ENCODE measurements around the gene PSD4.

Gene PSD4

DNA sequence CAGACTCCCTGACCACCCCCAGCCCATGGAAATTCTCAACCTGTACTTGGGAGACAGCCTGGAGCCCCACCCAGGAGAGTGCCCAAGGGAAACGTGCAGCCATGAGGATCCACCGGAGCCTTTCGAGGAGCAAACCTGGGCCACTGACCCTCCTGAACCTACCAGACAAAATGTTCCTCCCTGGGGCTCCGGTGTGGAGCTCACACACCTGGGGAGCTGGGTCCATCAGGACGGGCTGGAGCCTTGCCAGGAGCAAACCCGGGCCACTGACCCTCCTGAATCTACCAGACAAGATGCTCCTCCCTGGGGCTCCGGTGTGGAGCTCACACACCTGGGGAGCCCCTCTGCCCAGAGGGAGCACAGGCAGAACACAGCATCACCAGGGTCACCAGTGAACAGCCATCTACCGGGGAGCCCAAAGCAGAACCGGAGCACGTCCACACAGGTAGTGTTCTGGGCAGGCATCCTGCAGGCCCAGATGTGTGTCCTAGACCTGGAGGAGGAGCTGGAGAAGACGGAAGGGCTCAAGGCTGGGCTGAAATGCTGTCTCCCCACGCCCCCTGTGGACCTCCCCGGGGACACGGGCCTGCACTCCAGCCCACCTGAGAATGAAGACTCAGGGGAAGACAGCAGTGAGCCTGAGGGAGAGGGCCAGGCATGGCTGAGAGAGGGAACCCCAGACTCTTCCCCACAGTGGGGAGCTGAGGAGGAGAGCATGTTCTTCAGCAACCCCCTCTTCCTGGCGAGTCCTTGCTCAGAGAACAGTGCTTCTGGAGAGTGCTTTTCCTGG, 8.9 kb downstream of the PSD4 start:
- Histone ChIP-seq H3K9me3 (ENCODE audit: control insufficient read depth, low read length) (no peaks in the 10 kb centered on the region), H3K4me3 (ENCODE audit: low read length) (no peak overlapping the region), H3K36me3 (ENCODE audit: control insufficient read depth, insufficient read depth, low read length, severe bottlenecking) (no peaks in the 10 kb centered on the region), H3K4me1 (ENCODE audit: control insufficient read depth, insufficient read depth, low read length) (peaks cover 8% of the 10 kb centered on the region), H3K9ac (ENCODE audit: low read length) (no peak overlapping the region), H3K27me3 (replicated peaks; ENCODE audit: control insufficient read depth, insufficient read depth, low read length) (no peaks in the 10 kb centered on the region)
- DNase-seq (ENCODE audit: low read depth) = no peak

DNA sequence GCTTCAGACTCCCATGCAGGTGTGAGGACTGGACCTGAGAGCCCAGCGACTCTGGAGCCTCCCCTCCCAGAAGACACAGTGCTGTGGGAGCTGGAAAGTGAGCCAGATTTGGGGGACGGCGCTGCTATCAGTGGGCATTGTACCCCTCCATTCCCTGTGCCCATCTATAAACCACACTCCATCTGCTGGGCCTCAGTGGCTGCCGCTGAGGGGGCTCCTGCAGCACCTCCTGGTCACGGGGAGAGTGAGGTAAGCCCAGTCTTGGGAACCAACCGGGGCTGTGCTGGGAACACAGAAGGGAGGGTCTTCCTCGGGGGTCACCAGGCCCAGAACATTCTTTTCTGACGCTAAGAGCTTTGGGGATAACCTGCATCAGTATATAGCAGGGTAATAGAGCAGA, 9.5 kb downstream of the PSD4 start:
- Histone ChIP-seq H3K9me3 (ENCODE audit: control insufficient read depth, low read length) (no peaks in the 10 kb centered on the region), H3K4me3 (ENCODE audit: low read length) (no peak overlapping the region), H3K27me3 (replicated peaks; ENCODE audit: control insufficient read depth, insufficient read depth, low read length) (no peaks in the 10 kb centered on the region), H3K4me1 (ENCODE audit: control insufficient read depth, insufficient read depth, low read length) (peaks cover 8% of the 10 kb centered on the region), H3K36me3 (ENCODE audit: control insufficient read depth, insufficient read depth, low read length, severe bottlenecking) (no peaks in the 10 kb centered on the region), H3K9ac (ENCODE audit: low read length) (no peak overlapping the region)
- DNase-seq (ENCODE audit: low read depth) = no peak

DNA sequence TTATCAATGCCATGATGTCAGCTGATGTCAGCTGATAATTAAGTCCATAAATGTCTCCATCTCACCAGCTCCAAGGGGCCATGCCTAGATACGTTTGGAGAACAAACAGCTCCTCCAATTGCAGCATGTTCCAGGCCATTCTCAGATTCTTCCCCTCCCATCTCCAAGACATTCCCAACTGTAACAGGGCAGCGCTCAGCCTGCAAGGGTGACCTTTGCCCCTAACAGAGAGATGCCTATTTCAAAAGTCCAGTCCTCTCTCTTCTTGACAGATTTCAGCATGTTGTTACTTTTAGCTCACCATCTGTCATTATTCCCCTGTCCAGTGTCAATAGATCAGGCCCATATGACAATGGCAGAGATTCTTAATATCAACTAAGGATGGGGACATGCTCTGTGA, 9.9 kb downstream of the PSD4 start:
- Histone ChIP-seq H3K4me3 (ENCODE audit: low read length) (no peak overlapping the region), H3K4me1 (ENCODE audit: control insufficient read depth, insufficient read depth, low read length) (peaks cover 8% of the 10 kb centered on the region), H3K9me3 (ENCODE audit: control insufficient read depth, low read length) (no peaks in the 10 kb centered on the region), H3K27me3 (replicated peaks; ENCODE audit: control insufficient read depth, insufficient read depth, low read length) (no peaks in the 10 kb centered on the region), H3K36me3 (ENCODE audit: control insufficient read depth, insufficient read depth, low read length, severe bottlenecking) (no peaks in the 10 kb centered on the region), H3K9ac (ENCODE audit: low read length) (no peak overlapping the region)
- DNase-seq (ENCODE audit: low read depth) = no peak

DNA sequence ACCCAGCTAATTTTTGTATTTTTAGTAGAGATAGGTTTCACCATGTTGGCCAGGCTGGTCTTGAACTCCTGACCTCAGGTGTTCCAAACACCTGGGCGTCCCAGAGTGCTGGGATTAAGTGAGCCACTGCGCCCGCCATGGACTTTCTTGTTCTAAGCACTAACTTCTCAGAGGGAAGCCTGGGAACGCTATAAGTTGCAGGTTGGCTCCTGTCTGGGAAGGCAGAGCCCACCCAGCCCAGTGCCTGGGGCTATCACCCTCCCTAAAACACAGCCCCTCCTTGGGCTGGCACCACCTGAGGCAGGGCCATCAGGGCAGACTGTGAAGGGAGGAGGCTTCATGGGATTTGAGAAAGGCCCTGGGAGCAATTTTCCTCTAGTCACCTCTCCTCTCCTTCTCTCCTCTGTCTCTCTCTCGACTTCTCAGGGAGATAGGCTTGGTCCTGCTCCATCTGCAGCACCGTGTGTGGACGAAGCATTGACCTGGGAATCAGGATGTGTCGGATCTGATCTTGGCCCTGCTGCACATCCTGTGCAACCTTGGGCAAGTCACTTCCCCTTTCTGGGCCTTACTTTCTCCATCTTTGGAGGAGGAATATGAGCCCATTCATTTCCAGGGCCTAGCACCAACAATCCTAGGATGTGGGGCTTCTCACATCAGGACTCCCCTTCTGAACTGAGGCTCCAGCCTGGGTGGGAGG, 10.9 kb downstream of the PSD4 start:
- Histone ChIP-seq H3K9ac (ENCODE audit: low read length) (no peak overlapping the region), H3K9me3 (ENCODE audit: control insufficient read depth, low read length) (no peaks in the 10 kb centered on the region), H3K4me3 (ENCODE audit: low read length) (no peak overlapping the region)

DNA sequence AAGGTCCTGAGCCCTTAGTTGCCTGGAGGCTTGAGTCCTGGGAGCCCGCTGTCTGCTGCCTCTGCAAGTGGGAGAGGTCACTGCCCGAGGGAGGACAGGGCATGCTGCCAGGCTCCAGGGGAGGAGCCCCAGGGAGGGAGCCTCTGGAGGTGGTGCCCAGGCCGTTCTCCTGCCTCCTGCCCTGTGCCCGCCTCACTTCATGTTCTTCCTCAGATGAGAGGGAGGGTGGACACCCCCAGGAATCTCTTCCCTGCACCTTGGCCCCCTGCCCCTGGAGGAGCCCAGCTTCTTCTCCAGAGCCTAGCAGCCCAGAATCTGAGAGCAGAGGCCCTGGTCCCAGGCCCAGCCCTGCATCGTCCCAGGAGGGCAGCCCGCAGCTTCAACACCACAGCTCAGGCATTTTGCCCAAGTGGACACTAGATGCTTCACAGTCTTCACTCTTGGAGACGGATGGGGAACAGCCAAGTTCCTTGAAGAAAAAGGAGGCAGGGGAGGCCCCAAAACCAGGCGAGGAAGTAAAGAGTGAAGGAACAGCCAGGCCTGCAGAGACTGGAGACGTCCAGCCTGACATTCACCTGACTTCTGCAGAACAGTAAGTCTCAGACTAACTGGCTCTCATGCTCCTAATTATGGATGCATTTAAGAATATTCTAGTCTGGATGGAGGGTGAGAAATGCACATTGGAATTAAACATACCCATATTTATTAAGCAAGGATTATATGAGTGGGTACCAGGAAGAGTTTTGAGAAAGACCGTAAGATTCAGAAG, 12.1 kb downstream of the PSD4 start:
- H3K4me1 ChIP-seq (ENCODE audit: control insufficient read depth, insufficient read depth, low read length) = peaks cover 8% of the 10 kb centered on the region
- DNase-seq (ENCODE audit: low read depth) = no peak
- H3K4me3 ChIP-seq (ENCODE audit: low read length) = no peak overlapping the region
- no peak overlapping the region for H3K9ac ChIP-seq (ENCODE audit: low read length)
- H3K9me3 ChIP-seq (ENCODE audit: control insufficient read depth, low read length) = no peaks in the 10 kb centered on the region
- no peaks in the 10 kb centered on the region for H3K36me3 ChIP-seq (ENCODE audit: control insufficient read depth, insufficient read depth, low read length, severe bottlenecking)
- H3K27me3 ChIP-seq (replicated peaks; ENCODE audit: control insufficient read depth, insufficient read depth, low read length) = no peaks in the 10 kb centered on the region

More for the DNA sequence above, 10.9 kb downstream of the PSD4 start:
- Histone ChIP-seq H3K27me3 (replicated peaks; ENCODE audit: control insufficient read depth, insufficient read depth, low read length) (no peaks in the 10 kb centered on the region), H3K4me1 (ENCODE audit: control insufficient read depth, insufficient read depth, low read length) (peaks cover 8% of the 10 kb centered on the region), H3K36me3 (ENCODE audit: control insufficient read depth, insufficient read depth, low read length, severe bottlenecking) (no peaks in the 10 kb centered on the region)
- no peak for DNase-seq (ENCODE audit: low read depth)

DNA sequence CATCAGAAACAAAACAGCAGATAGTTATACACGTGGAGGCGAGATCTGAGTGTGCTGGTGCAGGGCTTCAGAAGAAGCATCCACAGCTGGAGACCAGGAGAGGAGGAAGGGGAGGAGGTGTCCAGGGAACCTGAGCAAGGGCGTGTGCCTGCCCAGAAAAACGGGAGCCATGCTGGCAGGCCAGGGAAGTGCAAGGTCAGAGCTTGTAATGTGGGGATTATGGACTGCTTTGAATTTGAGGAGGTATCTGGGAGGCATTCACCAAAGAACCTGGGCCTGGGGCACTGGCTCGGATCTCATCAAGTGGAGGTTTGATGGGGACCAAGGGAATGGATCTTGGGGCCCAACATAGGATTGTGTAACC, 12.6 kb downstream of the PSD4 start:
- no peaks in the 10 kb centered on the region for H3K9me3 ChIP-seq (ENCODE audit: control insufficient read depth, low read length)
- DNase-seq (ENCODE audit: low read depth) = no peak

DNA sequence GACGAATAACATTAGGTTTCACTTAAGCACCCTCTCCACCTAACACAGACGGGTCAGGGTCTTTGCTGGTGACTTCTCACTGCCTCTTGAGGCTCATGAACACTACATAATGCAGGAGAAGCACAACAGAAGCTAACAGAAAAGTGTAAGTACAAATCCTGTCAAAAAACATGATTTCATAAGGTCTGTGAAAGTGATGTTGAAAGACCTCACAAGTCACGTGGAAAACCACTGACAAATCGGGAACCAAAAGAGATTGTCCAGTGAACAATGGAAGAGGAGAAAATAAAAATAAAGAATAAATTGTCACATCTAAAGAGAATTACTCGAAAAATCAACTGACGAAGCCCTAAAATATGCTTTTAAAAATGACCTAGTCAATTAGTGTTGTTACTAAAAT, 14.0 kb downstream of the PSD4 start:
- DNase-seq (ENCODE audit: low read depth) = no peak
- H3K36me3 ChIP-seq (ENCODE audit: control insufficient read depth, insufficient read depth, low read length, severe bottlenecking) = no peaks in the 10 kb centered on the region
- peaks cover 8% of the 10 kb centered on the region for H3K4me1 ChIP-seq (ENCODE audit: control insufficient read depth, insufficient read depth, low read length)
- H3K9ac ChIP-seq (ENCODE audit: low read length) = no peak overlapping the region
- H3K4me3 ChIP-seq (ENCODE audit: low read length) = no peak overlapping the region
- no peaks in the 10 kb centered on the region for H3K27me3 ChIP-seq (replicated peaks; ENCODE audit: control insufficient read depth, insufficient read depth, low read length)
- H3K9me3 ChIP-seq (ENCODE audit: control insufficient read depth, low read length) = no peaks in the 10 kb centered on the region

More for the DNA sequence above, 12.6 kb downstream of the PSD4 start:
- no peak overlapping the region for H3K4me3 ChIP-seq (ENCODE audit: low read length)
- no peaks in the 10 kb centered on the region for H3K36me3 ChIP-seq (ENCODE audit: control insufficient read depth, insufficient read depth, low read length, severe bottlenecking)
- no peaks in the 10 kb centered on the region for H3K27me3 ChIP-seq (replicated peaks; ENCODE audit: control insufficient read depth, insufficient read depth, low read length)
- no peak overlapping the region for H3K9ac ChIP-seq (ENCODE audit: low read length)
- peaks cover 8% of the 10 kb centered on the region for H3K4me1 ChIP-seq (ENCODE audit: control insufficient read depth, insufficient read depth, low read length)

DNA sequence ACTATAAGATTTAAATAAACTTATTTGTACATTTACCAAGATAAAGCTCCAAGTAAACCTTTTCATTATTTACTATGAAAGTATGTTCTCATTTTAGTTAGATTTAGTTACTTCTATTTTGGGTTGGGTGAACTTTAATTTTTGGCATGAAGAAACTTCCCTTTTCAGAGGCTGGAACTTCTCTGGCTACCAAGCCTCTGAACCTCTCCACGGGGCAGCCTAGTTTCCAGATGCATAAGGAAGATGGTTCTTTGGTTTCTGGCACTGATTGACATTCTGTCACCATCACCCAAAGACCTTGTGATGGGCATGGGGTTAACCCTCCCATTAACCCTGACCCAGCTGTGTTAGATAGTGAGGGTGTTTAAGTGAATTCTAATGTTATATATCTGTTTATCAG, 17.1 kb downstream of the PSD4 start:
- Histone ChIP-seq H3K9me3 (ENCODE audit: control insufficient read depth, low read length) (no peaks in the 10 kb centered on the region), H3K4me3 (ENCODE audit: low read length) (no peak overlapping the region), H3K9ac (ENCODE audit: low read length) (no peak overlapping the region), H3K36me3 (ENCODE audit: control insufficient read depth, insufficient read depth, low read length, severe bottlenecking) (no peaks in the 10 kb centered on the region), H3K4me1 (ENCODE audit: control insufficient read depth, insufficient read depth, low read length) (peaks cover 2% of the 10 kb centered on the region), H3K27me3 (replicated peaks; ENCODE audit: control insufficient read depth, insufficient read depth, low read length) (no peaks in the 10 kb centered on the region)
- DNase-seq (ENCODE audit: low read depth) = no peak

DNA sequence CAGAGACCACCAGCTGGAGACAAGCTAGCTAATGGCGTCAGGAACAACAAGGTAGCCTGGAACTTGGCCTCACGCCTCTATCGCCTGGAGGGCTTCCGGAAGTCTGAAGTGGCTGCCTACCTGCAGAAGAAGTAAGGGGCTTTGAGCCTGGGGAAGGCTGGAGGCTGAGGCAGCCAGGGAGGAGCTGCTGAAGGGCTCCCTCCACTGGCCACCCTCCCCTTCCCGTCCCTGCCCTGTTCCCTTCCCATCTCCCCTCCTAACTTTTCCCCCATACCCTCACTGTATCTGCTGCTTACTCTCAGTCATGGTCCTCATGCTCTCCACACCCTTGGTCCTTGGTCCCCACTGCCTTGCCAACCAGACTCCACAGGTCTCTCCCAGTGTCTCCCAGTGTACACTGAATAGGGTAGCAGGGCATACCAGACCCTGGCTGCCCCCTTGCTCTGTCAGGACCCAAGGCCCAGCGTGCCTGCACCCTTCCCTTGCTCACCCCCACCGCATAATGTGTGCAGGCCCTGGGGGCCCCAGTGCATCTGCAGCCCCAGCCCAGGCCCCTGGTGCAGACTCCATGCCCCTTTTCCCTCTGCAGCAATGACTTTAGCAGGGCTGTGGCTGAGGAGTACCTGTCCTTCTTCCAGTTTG, 18.8 kb downstream of the PSD4 start:
- H3K36me3 ChIP-seq (ENCODE audit: control insufficient read depth, insufficient read depth, low read length, severe bottlenecking) = no peaks in the 10 kb centered on the region
- H3K9ac ChIP-seq (ENCODE audit: low read length) = no peak overlapping the region
- no peak for DNase-seq (ENCODE audit: low read depth)
- no peaks in the 10 kb centered on the region for H3K9me3 ChIP-seq (ENCODE audit: control insufficient read depth, low read length)
- H3K27me3 ChIP-seq (replicated peaks; ENCODE audit: control insufficient read depth, insufficient read depth, low read length) = peaks cover 3% of the 10 kb centered on the region
- H3K4me3 ChIP-seq (ENCODE audit: low read length) = no peak overlapping the region
- no peaks in the 10 kb centered on the region for H3K4me1 ChIP-seq (ENCODE audit: control insufficient read depth, insufficient read depth, low read length)

DNA sequence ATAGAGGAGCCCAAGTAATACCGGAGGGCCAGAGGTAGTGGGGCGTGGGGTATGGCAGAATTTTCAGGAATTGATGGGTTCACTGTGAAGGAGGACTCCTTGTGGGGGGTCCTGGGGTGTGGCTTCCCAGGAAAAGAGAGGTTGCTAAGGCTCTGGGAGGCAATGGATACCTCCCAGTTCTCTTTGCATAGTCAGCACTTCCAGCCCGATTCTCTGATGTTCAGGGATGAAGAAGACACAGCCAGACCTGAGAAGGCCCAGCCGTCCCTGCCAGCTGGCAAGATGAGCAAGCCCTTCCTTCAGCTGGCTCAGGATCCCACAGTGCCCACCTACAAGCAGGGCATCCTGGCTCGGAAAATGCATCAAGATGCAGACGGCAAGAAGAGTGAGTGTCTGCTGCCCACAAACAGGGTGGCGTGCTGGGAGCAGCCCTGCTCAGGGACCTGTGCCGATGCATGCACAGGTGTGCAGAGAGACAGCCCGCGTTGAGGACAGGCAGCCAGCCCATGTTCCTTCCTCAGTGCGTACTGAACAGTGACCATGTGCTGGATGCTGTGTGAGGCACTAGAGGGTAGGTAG, 22.2 kb downstream of the PSD4 start:
- Histone ChIP-seq H3K27me3 (replicated peaks; ENCODE audit: control insufficient read depth, insufficient read depth, low read length) (peaks cover 3% of the 10 kb centered on the region), H3K36me3 (ENCODE audit: control insufficient read depth, insufficient read depth, low read length, severe bottlenecking) (no peaks in the 10 kb centered on the region), H3K4me1 (ENCODE audit: control insufficient read depth, insufficient read depth, low read length) (peaks cover 4% of the 10 kb centered on the region), H3K9me3 (ENCODE audit: control insufficient read depth, low read length) (no peaks in the 10 kb centered on the region), H3K4me3 (ENCODE audit: low read length) (no peak overlapping the region), H3K9ac (ENCODE audit: low read length) (no peak overlapping the region)
- no peak for DNase-seq (ENCODE audit: low read depth)

DNA sequence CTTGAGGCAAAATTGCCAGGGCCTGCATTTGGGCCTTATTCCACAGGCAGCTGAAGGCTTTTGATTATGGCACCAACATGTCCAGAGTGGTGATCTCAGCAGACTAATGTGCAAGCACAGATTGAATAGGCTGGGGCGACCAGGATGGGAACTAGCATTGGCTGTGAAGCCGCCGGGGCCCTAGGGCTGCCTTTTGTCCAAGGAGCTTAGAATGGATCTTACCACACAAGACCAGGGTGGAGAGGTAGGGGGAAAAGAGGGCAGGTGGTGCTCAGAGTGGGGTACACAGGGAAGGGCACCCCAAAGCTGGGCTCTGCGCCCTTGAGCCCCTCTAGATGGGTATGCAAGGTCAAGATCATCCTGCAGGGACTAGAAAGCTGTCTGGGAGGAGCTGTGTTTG, 23.1 kb downstream of the PSD4 start:
- H3K27me3 ChIP-seq (replicated peaks; ENCODE audit: control insufficient read depth, insufficient read depth, low read length) = peaks cover 3% of the 10 kb centered on the region
- no peaks in the 10 kb centered on the region for H3K9me3 ChIP-seq (ENCODE audit: control insufficient read depth, low read length)
- peaks cover 4% of the 10 kb centered on the region for H3K4me1 ChIP-seq (ENCODE audit: control insufficient read depth, insufficient read depth, low read length)
- H3K4me3 ChIP-seq (ENCODE audit: low read length) = no peak overlapping the region
- DNase-seq (ENCODE audit: low read depth) = no peak
- H3K9ac ChIP-seq (ENCODE audit: low read length) = no peak overlapping the region
- no peaks in the 10 kb centered on the region for H3K36me3 ChIP-seq (ENCODE audit: control insufficient read depth, insufficient read depth, low read length, severe bottlenecking)

Measured in adipocyte (in vitro differentiated cells).